Adrenal gland (tissue), 12 donors: ENCODE results near the gene ABCC11. TPM values are rescaled to one million over a fixed set of nuclear protein-coding genes. Genes with fewer than 3 reads are reported as not detected.

Experiments
- DNase-seq, 7 donors: peaks; one replicate each; pipeline ENCODE4 v3.0.0-alpha.2; 2019 to 2020
- H3K27ac ChIP-seq, 5 donors: fragments of 200-600 bp; sonication (generic) in 4 of 5; 1 replicate in 3 of 5; 2 replicates in 2 of 5; pipeline versions ENCODE4 v1.5.1 to v1.8.0; 2016 to 2020; ENCODE audit warnings: mild to moderate bottlenecking in 1 of 5
- H3K27me3 ChIP-seq: fragments of 200-600 bp; 2 replicates; pipeline ENCODE4 v1.8.0; 2021
- H3K36me3 ChIP-seq, 2 donors: fragments of 200-600 bp; replicated peaks in 1 of 2; 1 replicate in 1 of 2; 2 replicates in 1 of 2; pipeline versions ENCODE4 v1.5.1 to v1.8.0; 2018 to 2022
- H3K4me1 ChIP-seq, 2 donors: fragments of 200-600 bp; replicated peaks in 1 of 2; 1 replicate in 1 of 2; 2 replicates in 1 of 2; pipeline versions ENCODE4 v1.5.1 to v1.8.0; 2018 to 2021
- H3K4me3 ChIP-seq, 4 donors: fragments of 200-600 bp; sonication (generic) in 3 of 4; one replicate each; pipeline ENCODE4 v1.5.1; 2016 to 2018
- H3K9me3 ChIP-seq, 3 donors: fragments of 200-600 bp; sonication (generic) in 1 of 3; replicated peaks in 1 of 3; 1 replicate in 2 of 3; 2 replicates in 1 of 3; pipeline versions ENCODE4 v1.5.1 to v1.8.0; 2016 to 2021
- CTCF ChIP-seq, 6 experiments: fragments of 450-650 bp in 4 of 6; fragments of 200-600 bp in 2 of 6; sonication (generic) in 1 of 6; IDR thresholded peaks; 1 replicate in 5 of 6; 2 replicates in 1 of 6; pipeline versions ENCODE4 v1.5.1 to v1.8.0; 2016 to 2021; ENCODE audit warnings: antibody characterized with exemption in 6 of 6, mild to moderate bottlenecking in 2 of 6, moderate library complexity in 1 of 6
- POLR2A ChIP-seq, 2 donors: fragments of 450-650 bp; IDR thresholded peaks; one replicate each; pipeline ENCODE4 v1.6.1; 2017; ENCODE audit warnings: antibody characterized with exemption in 2 of 2, mild to moderate bottlenecking in 2 of 2, moderate library complexity in 1 of 2
- WGBS, 4 donors: extraction: QIAGEN DNeasy Blood & Tissue Kit in 2 of 4; methylation state at CpG; one replicate each; pipeline versions ENCODE4 v1.1.5 to v1.1.7; 2013 to 2017; 5-methylcytosine and 5-hydroxymethylcytosine counted together
- intact Hi-C, 2 donors: fragments of 100-400 bp; cut with DNase I; formaldehyde crosslinking; loops; one replicate each; pipeline versions ENCODE4 v1.14.1 to v1.15.0; 2022 to 2023
- polyA plus RNA-seq, 3 donors: library from polyadenylated mRNA; stranded (reverse); fragments of 200-250 nt in 2 of 3; fragments of 350-450 nt in 1 of 3; fragmentation: Illumina TruSeq in 1 of 3; extraction: RNeasy Lipid Tissue Mini Kit (QIAGEN cat#74804) in 1 of 3; gene quantifications; one replicate each; pipeline ENCODE4 v1.2.3, GENCODE V29; 2013 to 2014
- total RNA-seq, 9 donors: library from RNA; depleted of rRNA in 4 of 9; stranded (reverse); fragments of >200 nt in 4 of 9; fragments of 120-200 nt in 1 of 9; fragmentation: NEBNext Ultra II Directional in 1 of 9; extraction: Animal tissue kit (Norgen Biotek cat#: 25700) in 1 of 9; gene quantifications; one replicate each; pipeline versions ENCODE4 v1.1.0 to v1.2.4, GENCODE V29; 2013 to 2023
- donor health status: healthy with polysubstance abuse.
- donor health status: Bipolar disorder and iron deficiency.
- donor health status: DM: yes; HTN: yes; CAD: no.
- donor health status: DM: no; HTN: no; CAD: no.
- donor health status: DM: no; HTN: no; CAD: no.
- donor health status: DM: yes; HTN: yes; CAD: no.

The ABCC11 gene
- total and polyA plus RNA-seq, 12 donors: 0.17 to 0.74 (median 0.27) TPM; not detected in 3

DNA sequence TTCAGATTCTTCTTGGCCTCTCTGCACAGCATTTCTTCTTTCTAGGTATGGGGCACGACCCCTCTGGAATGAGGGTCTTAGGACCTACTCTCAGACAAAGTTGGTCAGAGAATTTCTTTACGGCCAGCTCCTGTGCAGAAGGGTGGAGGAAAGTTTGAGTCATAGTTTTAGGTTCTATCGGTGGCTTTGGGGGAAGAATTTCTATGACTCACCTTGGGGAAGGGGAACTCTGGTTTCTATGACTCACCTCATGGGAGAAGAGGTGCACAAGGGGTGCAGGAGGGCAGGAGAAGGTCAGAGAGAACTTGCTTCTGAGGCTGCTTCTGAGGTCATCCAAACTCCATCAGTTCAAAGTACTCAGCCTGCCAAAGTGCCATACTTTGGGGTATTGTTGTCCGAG is 89.0 kb downstream of the ABCC11 start:
- no peak for DNase-seq
- Histone ChIP-seq H3K27me3 (no peaks in the 10 kb centered on the region), H3K9me3 (no peaks in the 10 kb centered on the region), H3K4me1 (no peaks in the 10 kb centered on the region), H3K4me3 (no peak overlapping the region), H3K27ac (no peak overlapping the region), H3K36me3 (no peaks in the 10 kb centered on the region)
- 54 to 68% (median 59%) methylated on average over 4 of the region's 4 CpGs for WGBS, 4 donors
- TF ChIP-seq CTCF (IDR thresholded peaks at IDR 0.05) (no peak), POLR2A (IDR thresholded peaks at IDR 0.05) (no peak)
- intact Hi-C loops: loop anchor here (5.0 to 10.0 kb wide), 3 partner anchors 1013 to 1211 kb away; partner anchors contain the start of gene NETO2 (in 2 of the 2)

DNA sequence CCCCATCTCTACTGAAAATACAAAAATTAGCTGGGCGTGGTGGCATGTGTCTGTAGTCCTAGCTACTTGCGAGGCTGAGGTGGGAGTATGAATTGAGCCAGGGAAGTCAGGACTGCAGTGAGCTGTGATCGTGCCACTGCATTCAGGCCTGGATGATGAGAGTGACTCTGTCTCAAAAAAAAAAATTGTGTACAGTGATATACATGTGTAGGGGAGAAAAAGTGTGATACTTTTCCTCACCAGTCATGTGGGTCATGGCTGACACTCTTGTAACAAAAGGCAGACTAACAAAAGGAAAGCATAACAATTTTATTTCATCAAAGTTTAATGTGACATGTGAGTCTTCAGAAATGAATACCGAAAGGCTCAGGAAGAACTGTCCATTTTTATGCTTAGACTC is 89.5 kb downstream of the ABCC11 start:
- 72 to 85% (median 81%) methylated on average over 4 of the region's 4 CpGs for WGBS, 4 donors
- intact Hi-C loops: loop anchor here (5.0 to 10.0 kb wide), 3 partner anchors 1013 to 1210 kb away; partner anchors contain the start of gene NETO2 (in 2 of the 2)
- H3K36me3 ChIP-seq: no peaks in the 10 kb centered on the region
- H3K27ac ChIP-seq: no peak overlapping the region
- no peaks in the 10 kb centered on the region for H3K27me3 ChIP-seq
- TF ChIP-seq POLR2A (IDR thresholded peaks at IDR 0.05): no peak
- no peak for TF ChIP-seq CTCF (IDR thresholded peaks at IDR 0.05)
- H3K4me3 ChIP-seq: no peak overlapping the region
- no peaks in the 10 kb centered on the region for H3K9me3 ChIP-seq
- no peaks in the 10 kb centered on the region for H3K4me1 ChIP-seq
- no peak for DNase-seq

GRCh38 chr16:48157302-48157701 is 90.0 kb downstream of the ABCC11 start:
- Histone ChIP-seq H3K9me3 (no peaks in the 10 kb centered on the region), H3K27me3 (no peaks in the 10 kb centered on the region), H3K4me3 (no peak overlapping the region), H3K4me1 (no peaks in the 10 kb centered on the region), H3K27ac (no peak overlapping the region), H3K36me3 (no peaks in the 10 kb centered on the region)
- intact Hi-C loops: loop anchor here (5.0 to 10.0 kb wide), 3 partner anchors 1013 to 1210 kb away; partner anchors contain the start of gene NETO2 (in 2 of the 2)
- no peak for DNase-seq
- 67 to 80% (median 71%) methylated on average over 11 of the region's 11 CpGs for WGBS, 4 donors
- TF ChIP-seq CTCF (IDR thresholded peaks at IDR 0.05): no peak
- no peak for TF ChIP-seq POLR2A (IDR thresholded peaks at IDR 0.05)

GRCh38 chr16:48156790-48157209 is 90.5 kb downstream of the ABCC11 start:
- peak; percentile 75 to 91 (median 84) for DNase-seq
- TF ChIP-seq CTCF (IDR thresholded peaks at IDR 0.05) (peak; percentile 83 to 96 (median 90)), POLR2A (IDR thresholded peaks at IDR 0.05) (no peak)
- Histone ChIP-seq H3K27ac (no peak overlapping the region), H3K27me3 (no peaks in the 10 kb centered on the region), H3K4me1 (no peaks in the 10 kb centered on the region), H3K4me3 (no peak overlapping the region), H3K36me3 (no peaks in the 10 kb centered on the region), H3K9me3 (no peaks in the 10 kb centered on the region)
- intact Hi-C loops: loop anchor here (5.0 to 10.0 kb wide), 3 partner anchors 1012 to 1209 kb away; partner anchors contain the start of gene NETO2 (in 2 of the 2)
- WGBS, 4 donors: 9 to 32% (median 14%) methylated on average over 5 to 16 of the region's 16 CpGs
